GM18507 (cell line): Measurements from ENCODE around the gene SEMA4D.
A peak's percentile ranks its signal among the peaks of the same experiment; 100 is the strongest.

Source experiments
- DNase-seq: peaks from one replicate; pipeline ENCODE4 v3.0.0; 2011; ENCODE audit warnings: low read depth; ENCODE audit not compliant: insufficient read length; ENCODE audit errors: extremely low spot score
- FAIRE-seq: peaks from 2 replicates; lab custom pipeline; 2011; peaks lifted over from hg19 to GRCh38; lab: Jason Lieb, UNC

The SEMA4D gene

DNA sequence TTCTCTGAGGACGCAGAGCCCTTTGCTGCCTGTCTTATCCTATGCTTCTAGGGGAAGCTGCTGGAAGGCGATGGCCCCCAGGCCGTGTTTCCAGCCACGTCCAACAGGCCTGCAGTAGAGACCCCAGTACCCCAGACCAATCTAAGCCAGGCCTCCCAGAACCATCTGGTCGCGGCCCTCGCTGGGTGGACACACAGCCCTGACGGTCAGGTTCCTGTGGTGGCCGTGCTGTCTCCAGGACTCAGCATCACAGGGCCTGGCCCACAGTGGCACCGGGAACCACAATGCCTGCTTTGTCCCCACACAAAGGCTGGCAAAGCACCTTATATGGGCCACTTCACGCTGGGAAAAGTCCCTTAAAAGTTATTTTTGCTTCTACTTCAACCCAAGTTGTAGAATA lies 44.5 kb downstream of the SEMA4D start:
- FAIRE-seq (no peak), DNase-seq (no peak)

DNA sequence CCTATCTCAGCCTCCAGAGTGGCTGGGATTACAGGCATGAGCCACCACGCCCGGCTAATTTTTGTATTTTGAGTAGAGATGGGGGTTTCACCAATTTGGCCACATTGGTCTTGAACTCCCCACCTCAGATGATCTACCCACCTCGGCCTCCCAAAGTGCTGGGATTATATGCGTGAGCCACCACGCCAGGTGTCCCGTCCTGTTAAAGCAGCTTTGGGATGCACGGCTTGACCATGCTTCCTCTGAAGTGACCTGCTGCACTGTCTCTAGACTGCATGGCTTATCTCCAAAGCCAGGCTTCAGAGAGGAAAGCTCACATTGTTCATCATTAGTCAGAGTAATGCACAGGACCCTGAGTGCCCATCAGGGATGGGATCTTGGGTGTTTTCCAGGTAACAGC lies 45.4 kb downstream of the SEMA4D start:
- DNase-seq: no peak
- FAIRE-seq: no peak

GRCh38 chr9:89450213-89450612 lies 47.7 kb downstream of the SEMA4D start:
- DNase-seq: no peak
- no peak for FAIRE-seq

GRCh38 chr9:89449261-89449671 lies 48.6 kb downstream of the SEMA4D start:
- DNase-seq (no peak), FAIRE-seq (no peak)

DNA sequence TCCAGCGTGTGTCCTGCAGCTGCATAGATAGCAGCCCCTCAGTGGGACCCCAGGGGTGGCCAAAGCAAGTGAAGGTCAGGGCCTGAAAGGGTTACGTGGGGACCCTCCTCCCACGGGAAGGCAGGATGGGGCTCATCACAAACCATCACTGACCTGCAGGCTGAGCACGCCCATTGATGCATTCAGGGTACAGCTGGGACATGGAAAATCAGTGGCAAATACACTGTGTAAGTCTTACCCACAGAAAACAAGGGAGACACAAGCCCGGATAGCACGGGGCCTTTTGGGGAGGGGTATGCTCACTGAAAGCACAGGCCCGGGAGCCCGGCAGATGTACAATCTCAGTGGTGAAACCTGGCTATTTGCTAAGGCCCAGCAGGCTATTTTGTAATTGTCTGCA lies 49.1 kb downstream of the SEMA4D start:
- DNase-seq: no peak
- FAIRE-seq: no peak

- no peak for DNase-seq
- peak; percentile 55 for FAIRE-seq
Measured at GRCh38 chr9:89448381-89448780, 49.5 kb downstream of the SEMA4D start.

DNA sequence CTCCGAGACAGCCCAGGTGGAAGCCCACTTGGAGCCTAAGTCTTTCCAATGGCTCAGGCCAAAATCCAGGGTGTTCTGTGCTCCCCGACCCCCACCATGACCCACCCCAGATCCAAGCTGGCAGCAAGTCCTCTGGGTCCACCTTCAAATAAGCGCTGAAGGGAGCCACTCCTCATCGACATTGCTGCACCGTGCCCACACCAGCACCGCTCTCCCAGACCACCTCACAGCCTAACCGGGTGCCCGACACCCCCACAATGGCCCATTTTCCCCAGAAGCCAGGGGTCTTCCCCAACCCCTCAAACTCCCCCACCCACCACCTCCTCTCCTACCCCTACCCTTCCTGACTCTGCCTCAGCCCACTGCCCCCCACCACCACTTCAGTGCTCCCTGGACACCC lies 50.5 kb downstream of the SEMA4D start:
- DNase-seq (no peak), FAIRE-seq (no peak)

GRCh38 chr9:89446961-89447310 lies 51.0 kb downstream of the SEMA4D start:
- no peak for FAIRE-seq
- no peak for DNase-seq

DNA sequence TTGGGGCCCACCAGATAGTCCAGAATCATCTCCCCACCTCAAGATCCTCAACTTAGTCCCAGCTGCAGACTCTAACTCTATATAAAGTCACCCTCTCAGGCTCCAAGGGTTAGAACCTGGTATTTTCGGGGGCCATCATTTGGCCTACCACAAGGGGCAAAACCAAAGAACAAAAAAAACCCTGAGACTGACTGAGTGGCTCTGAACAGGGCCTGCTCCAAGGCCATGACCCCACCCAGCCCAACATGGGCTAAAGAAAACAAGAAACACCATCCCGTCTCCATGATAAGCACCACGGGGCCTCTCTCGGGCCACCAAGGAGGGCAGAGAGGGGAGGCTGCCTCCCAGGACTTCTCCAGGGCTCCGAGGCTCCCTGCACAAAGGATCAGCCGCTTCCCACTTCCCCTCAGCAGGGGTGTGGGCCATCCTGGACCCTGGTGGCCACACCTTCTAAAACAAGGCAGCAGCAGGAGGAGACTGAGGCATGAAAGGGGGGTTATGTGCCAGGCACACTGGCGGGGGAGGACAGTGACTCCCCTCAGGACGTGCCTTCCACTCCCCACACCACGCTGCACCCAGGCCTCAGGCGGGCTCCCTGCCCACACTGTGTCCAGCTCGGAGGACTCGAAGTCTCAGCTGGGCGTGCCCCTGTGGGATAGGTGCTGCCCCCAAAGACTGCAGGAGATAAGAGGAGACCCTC lies 51.5 kb downstream of the SEMA4D start:
- FAIRE-seq (no peak), DNase-seq (no peak)

GRCh38 chr9:89445801-89446251 lies 52.1 kb downstream of the SEMA4D start:
- DNase-seq: no peak
- no peak for FAIRE-seq

- DNase-seq (no peak), FAIRE-seq (no peak)
Measured at GRCh38 chr9:89444925-89445765, 52.8 kb downstream of the SEMA4D start.

DNA sequence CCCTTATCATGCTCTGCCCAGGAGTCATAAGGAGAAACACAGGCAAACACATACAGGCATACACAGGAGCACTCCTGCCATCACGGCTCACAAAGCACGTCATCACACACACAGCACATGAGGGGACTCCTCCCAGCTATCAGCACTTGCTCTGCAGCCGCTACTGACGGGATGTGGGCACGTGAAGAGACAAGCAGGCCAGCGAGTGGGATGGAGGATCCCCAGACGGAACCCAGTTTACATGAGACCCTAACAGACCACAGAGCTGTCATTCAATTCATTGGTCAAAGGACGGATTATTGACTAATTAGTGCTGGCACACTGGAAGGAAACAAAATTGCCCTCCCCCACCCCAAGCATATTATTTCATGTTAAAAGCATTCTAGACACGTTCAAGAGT lies 53.6 kb downstream of the SEMA4D start:
- DNase-seq: no peak

GRCh38 chr9:89442981-89443814 lies 54.7 kb downstream of the SEMA4D start:
- FAIRE-seq: peak; percentile 70
- no peak for DNase-seq

More for the DNA sequence above, 53.6 kb downstream of the SEMA4D start:
- no peak for FAIRE-seq

DNA sequence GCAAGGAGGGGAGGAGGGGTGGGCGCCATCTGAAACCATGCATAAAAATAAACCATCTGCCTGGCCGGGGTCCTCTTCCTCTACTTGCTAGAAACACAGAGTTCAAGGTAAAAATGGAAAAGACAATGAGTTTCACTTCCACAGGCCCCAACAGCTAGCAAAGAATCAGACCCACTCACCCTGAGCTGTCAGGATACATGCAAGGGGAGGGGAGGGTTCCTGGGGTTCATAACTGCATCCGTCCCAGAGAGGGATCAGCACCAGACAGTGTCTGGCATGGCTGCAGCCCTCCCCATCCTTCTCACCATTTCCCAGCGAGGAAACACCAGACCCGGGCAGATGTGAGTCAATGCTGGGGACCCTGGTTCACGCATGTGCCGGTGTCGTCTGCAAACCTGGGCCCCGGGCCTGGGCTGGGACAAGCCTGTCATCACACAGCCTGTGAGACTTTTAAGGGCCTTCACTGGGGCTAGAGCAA lies 55.4 kb downstream of the SEMA4D start:
- peak; percentile 92 for FAIRE-seq

DNA sequence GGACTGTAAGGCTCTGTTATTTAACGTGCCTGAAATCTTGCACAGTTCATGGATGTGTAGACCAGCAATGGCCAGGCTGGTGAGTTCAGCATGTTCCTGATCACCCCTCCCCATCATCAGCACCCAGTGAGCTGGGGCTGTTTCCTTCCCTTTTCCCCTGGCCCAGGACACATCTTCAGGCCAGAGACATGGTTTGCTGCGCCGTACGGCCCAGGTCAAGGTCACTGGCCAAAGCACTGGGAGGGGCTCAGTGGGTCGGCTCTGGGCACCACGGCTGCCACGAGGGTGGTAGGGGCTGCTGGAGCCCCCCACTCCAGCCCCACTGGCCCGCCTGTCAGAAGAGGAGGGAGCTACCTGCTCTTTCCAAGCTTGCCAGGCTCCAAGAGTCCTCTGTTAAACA lies 55.9 kb downstream of the SEMA4D start:
- FAIRE-seq: peak; percentile 45
- no peak for DNase-seq

More for the DNA sequence above, 55.4 kb downstream of the SEMA4D start:
- DNase-seq: no peak

- DNase-seq: no peak
Measured at GRCh38 chr9:89441655-89441970, 56.3 kb downstream of the SEMA4D start.

DNA sequence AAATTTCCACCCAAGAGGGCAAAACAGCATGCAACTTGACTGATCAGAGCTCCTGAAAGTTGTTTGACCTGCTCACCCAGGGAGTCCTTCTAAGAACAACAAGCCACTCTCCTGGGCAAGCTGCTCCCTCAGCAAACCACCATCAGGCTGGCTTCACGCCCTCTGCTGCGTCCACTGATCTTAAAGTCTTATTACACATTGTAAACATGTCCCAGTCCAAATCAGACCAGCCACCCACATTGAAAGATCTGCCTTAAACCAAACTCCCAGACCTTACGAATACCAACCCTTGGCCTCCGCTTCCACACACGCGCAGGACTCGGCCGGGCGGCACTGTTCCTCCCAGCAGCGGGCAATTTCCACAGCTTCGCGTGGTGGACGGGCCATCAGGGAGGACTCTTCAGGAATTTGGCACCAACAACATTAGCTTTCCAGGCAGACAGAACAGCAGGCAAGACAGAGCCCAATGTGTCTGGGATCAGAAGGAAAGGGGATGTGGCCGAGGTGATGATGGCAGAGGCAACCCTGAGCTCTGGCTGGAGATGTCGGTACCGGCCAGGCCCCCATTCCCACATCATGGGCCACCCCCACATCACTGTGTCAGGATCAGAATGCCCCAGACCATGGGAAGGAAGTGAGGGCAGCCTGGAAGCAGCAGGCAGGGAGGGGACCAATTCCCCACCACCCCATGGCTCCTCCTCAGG lies 56.8 kb downstream of the SEMA4D start:
- DNase-seq: no peak

More at GRCh38 chr9:89441655-89441970, 56.3 kb downstream of the SEMA4D start:
- FAIRE-seq: no peak

GRCh38 chr9:89440548-89440947 lies 57.4 kb downstream of the SEMA4D start:
- DNase-seq (no peak), FAIRE-seq (no peak)

More for the DNA sequence above, 56.8 kb downstream of the SEMA4D start:
- FAIRE-seq: no peak

DNA sequence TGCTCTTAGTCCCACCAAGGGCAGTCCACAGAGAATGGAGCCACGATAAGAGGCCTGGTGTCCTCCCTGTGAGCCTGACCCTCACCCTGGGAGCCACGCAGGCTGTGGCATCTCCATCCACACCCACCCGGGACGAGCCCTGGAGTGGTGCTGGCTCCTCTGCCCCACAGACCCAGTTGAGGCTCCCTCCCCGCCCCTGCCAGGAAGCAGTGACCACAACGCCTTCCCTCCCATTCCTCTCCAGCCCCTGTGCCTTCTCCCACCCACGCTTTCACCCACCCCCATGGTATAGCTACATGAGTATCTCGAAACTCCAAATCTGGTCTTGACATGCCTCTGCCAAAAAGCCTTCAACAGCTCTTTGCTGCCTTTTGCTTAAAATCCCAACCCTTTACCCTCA lies 57.9 kb downstream of the SEMA4D start:
- no peak for DNase-seq
- FAIRE-seq: no peak
